HG03039 (cell line): ENCODE results near the gene GPR32.
"Not testable (repeated sequence)": the region's sequence is repeated elsewhere in the genome, so short reads cannot be mapped to it uniquely, and the experiment has no call there.

ENCODE experiments used
- ATAC-seq: cut with Tn5 transposase; IDR thresholded peaks from one replicate; pipeline ENCODE4 v1.9.1; 2021; ENCODE audit warnings: mild to moderate bottlenecking, moderate library complexity; ENCODE audit not compliant: unreplicated experiment

GPR32 gene

GRCh38 chr19:50779504-50780457, 9.5 kb downstream of the GPR32 start:
- no peak for ATAC-seq

- no peak for ATAC-seq
Measured at GRCh38 chr19:50780753-50781435, 10.6 kb downstream of the GPR32 start.

- ATAC-seq, result not testable (repeated sequence)
Measured at GRCh38 chr19:50783848-50784152, 13.5 kb downstream of the GPR32 start.

- ATAC-seq, result no peak
Measured at GRCh38 chr19:50784710-50785109, 14.4 kb downstream of the GPR32 start.

- ATAC-seq, result no peak
Measured at GRCh38 chr19:50785329-50785728, 15.1 kb downstream of the GPR32 start.

GRCh38 chr19:50790396-50790795, 20.1 kb downstream of the GPR32 start, which contains the start of gene ACP4:
Gene ACP4, plus strand, starts transcription at chr19:50790415. Its CDS starts 0 bp downstream, at chr19:50790415.
- ATAC-seq, result no peak

- ATAC-seq, result no peak
Measured at GRCh38 chr19:50790922-50791467, 20.7 kb downstream of the GPR32 start.

- ATAC-seq, result no peak
Measured at GRCh38 chr19:50791594-50792271, 21.5 kb downstream of the GPR32 start.

GRCh38 chr19:50792272-50793250, 22.3 kb downstream of the GPR32 start:
- no peak for ATAC-seq

- no peak for ATAC-seq
Measured at GRCh38 chr19:50793558-50794065, 23.3 kb downstream of the GPR32 start.

GRCh38 chr19:50794074-50794875, 24.0 kb downstream of the GPR32 start:
- ATAC-seq, result no peak

GRCh38 chr19:50794876-50795663, 24.8 kb downstream of the GPR32 start:
- ATAC-seq, result no peak

- ATAC-seq, result no peak
Measured at GRCh38 chr19:50795664-50796073, 25.4 kb downstream of the GPR32 start.

GRCh38 chr19:50796128-50796633, 25.9 kb downstream of the GPR32 start:
- no peak for ATAC-seq

- no peak for ATAC-seq
Measured at GRCh38 chr19:50796634-50797428, 26.6 kb downstream of the GPR32 start.

GRCh38 chr19:50797429-50797780, 27.1 kb downstream of the GPR32 start:
- ATAC-seq, result no peak
